Chondrocyte (in vitro differentiated cells): Measurements from ENCODE around the gene RAB31. TPM values are rescaled to one million over a fixed set of nuclear protein-coding genes. Genes with fewer than 3 reads are reported as not detected.
"Not testable (repeated sequence)": the region's sequence is repeated elsewhere in the genome, so short reads cannot be mapped to it uniquely, and the experiment has no call there.

Experiments used
- DNase-seq: peaks from one replicate; pipeline ENCODE4 v3.0.0; 2021; ENCODE audit warnings: mixed read lengths, low spot score
- H3K27ac Mint-ChIP-seq: one replicate; pipeline ENCODE4 v1.8.0; 2021; ENCODE audit warnings: mild to moderate bottlenecking, moderate library complexity, mixed read lengths; ENCODE audit not compliant: unreplicated experiment
- H3K27me3 Mint-ChIP-seq: 2 replicates; pipeline ENCODE4 v1.8.0; 2021; ENCODE audit warnings: low read depth, mixed read lengths
- H3K36me3 Mint-ChIP-seq: 2 replicates; pipeline ENCODE4 v1.8.0; 2021; ENCODE audit warnings: low read depth, mixed read lengths
- H3K4me1 Mint-ChIP-seq: 2 replicates; pipeline ENCODE4 v1.8.0; 2021; ENCODE audit warnings: low read depth, mild to moderate bottlenecking, mixed read lengths
- H3K4me3 Mint-ChIP-seq: one replicate; pipeline ENCODE4 v1.8.0; 2021; ENCODE audit warnings: mild to moderate bottlenecking, moderate library complexity, mixed read lengths; ENCODE audit not compliant: unreplicated experiment
- H3K9me3 Mint-ChIP-seq: 2 replicates; pipeline ENCODE4 v1.8.0; 2021; ENCODE audit warnings: low read depth, mixed read lengths
- CTCF ChIP-seq: fragments of 200-600 bp; sonication (generic); IDR thresholded peaks from 2 replicates; pipeline ENCODE4 v1.5.0; 2021; ENCODE audit warnings: antibody characterized with exemption, mild to moderate bottlenecking, moderate library complexity
- total RNA-seq: library from RNA; stranded (reverse); gene quantifications from 3 replicates; pipeline ENCODE4 v1.2.1, GENCODE V29; 2021

Gene RAB31
- total RNA-seq, 1 donor from 2014 or later: 87.7 TPM

- Mint-ChIP-seq H3K27me3 (no peaks in the 10 kb centered on the region), H3K4me1 (peaks cover 19% of the 10 kb centered on the region), H3K4me3 (no peak overlapping the region), H3K27ac (peak overlapping the region; percentile 62), H3K9me3 (peaks cover 13% of the 10 kb centered on the region), H3K36me3 (peaks cover 11% of the 10 kb centered on the region)
- DNase-seq: no peak
- TF ChIP-seq CTCF: no peak
Measured at GRCh38 chr18:9855681-9856080, 147.6 kb downstream of the RAB31 start.

- peak overlapping the region; percentile 62 for H3K27ac Mint-ChIP-seq
Measured at GRCh38 chr18:9856092-9856491, 148.0 kb downstream of the RAB31 start.

GRCh38 chr18:9857479-9857998, 149.4 kb downstream of the RAB31 start:
- not testable (repeated sequence) for H3K27ac Mint-ChIP-seq, H3K9me3 Mint-ChIP-seq, H3K4me3 Mint-ChIP-seq, DNase-seq, H3K27me3 Mint-ChIP-seq
- peaks cover 10% of the 10 kb centered on the region for H3K36me3 Mint-ChIP-seq
- H3K4me1 Mint-ChIP-seq: peaks cover 19% of the 10 kb centered on the region

More at GRCh38 chr18:9856092-9856491, 148.0 kb downstream of the RAB31 start:
- H3K9me3 Mint-ChIP-seq: peaks cover 13% of the 10 kb centered on the region
- H3K36me3 Mint-ChIP-seq: peaks cover 11% of the 10 kb centered on the region
- no peak overlapping the region for H3K4me3 Mint-ChIP-seq
- peaks cover 19% of the 10 kb centered on the region for H3K4me1 Mint-ChIP-seq
- DNase-seq: no peak
- H3K27me3 Mint-ChIP-seq: no peaks in the 10 kb centered on the region
- no peak for TF ChIP-seq CTCF

- Mint-ChIP-seq H3K4me3 (no peak overlapping the region), H3K4me1 (peaks cover 19% of the 10 kb centered on the region), H3K9me3 (peaks cover 6% of the 10 kb centered on the region), H3K27me3 (no peaks in the 10 kb centered on the region), H3K27ac (no peak overlapping the region), H3K36me3 (peaks cover 12% of the 10 kb centered on the region)
- no peak for TF ChIP-seq CTCF
- no peak for DNase-seq
Measured at GRCh38 chr18:9858642-9859041, 150.5 kb downstream of the RAB31 start.

GRCh38 chr18:9859232-9859631, 151.1 kb downstream of the RAB31 start:
- Mint-ChIP-seq H3K4me3 (no peak overlapping the region), H3K36me3 (peaks cover 12% of the 10 kb centered on the region), H3K4me1 (peaks cover 19% of the 10 kb centered on the region), H3K9me3 (peaks cover 6% of the 10 kb centered on the region), H3K27ac (no peak overlapping the region), H3K27me3 (no peaks in the 10 kb centered on the region)
- TF ChIP-seq CTCF: no peak
- DNase-seq: no peak

GRCh38 chr18:9860682-9861081, 152.6 kb downstream of the RAB31 start:
- no peak overlapping the region for H3K27ac Mint-ChIP-seq
- H3K9me3 Mint-ChIP-seq: peaks cover 6% of the 10 kb centered on the region
- no peak for TF ChIP-seq CTCF
- no peaks in the 10 kb centered on the region for H3K27me3 Mint-ChIP-seq
- peaks cover 16% of the 10 kb centered on the region for H3K36me3 Mint-ChIP-seq
- no peak overlapping the region for H3K4me3 Mint-ChIP-seq
- no peak for DNase-seq
- peaks cover 4% of the 10 kb centered on the region for H3K4me1 Mint-ChIP-seq
